Gastrocnemius medialis (tissue), 4 donors: ENCODE measurements around the gene PDHX.

Experiments used
- CTCF ChIP-seq, 5 experiments: fragments of 450-650 bp in 3 of 5; fragments of 200-600 bp in 2 of 5; sonication (generic) in 2 of 5; IDR thresholded peaks in 4 of 5; conservative IDR thresholded peaks in 1 of 5; 1 replicate in 4 of 5; 2 replicates in 1 of 5; pipeline ENCODE4 v1.5.1; 2016 to 2019; ENCODE audit warnings: antibody characterized with exemption in 5 of 5, mild to moderate bottlenecking in 3 of 5, moderate library complexity in 3 of 5
- POLR2A ChIP-seq, 2 donors: fragments of 450-650 bp; IDR thresholded peaks; one replicate each; pipeline ENCODE4 v1.6.1; 2017; ENCODE audit warnings: antibody characterized with exemption in 2 of 2, mild to moderate bottlenecking in 2 of 2, moderate library complexity in 2 of 2

GRCh38 chr11:34953955-34954354 is 37.5 kb downstream of the PDHX start:
- TF ChIP-seq CTCF (IDR thresholded peaks at IDR 0.05 in 4 of 5, conservative IDR thresholded peaks at IDR 0.05 in 1 of 5) (no peak), POLR2A (IDR thresholded peaks at IDR 0.05) (no peak)
